HepG2 (cell line): ENCODE measurements around the gene CRYZ. TPM values are rescaled to one million over a fixed set of nuclear protein-coding genes. Genes with fewer than 3 reads are reported as not detected.

Experiments
- ATAC-seq: fragments of 200-7000 bp; cut with Tn5 transposase; 3 replicates; pipeline ENCODE4 v1.9.1; 2020; ENCODE audit warnings: mild to moderate bottlenecking, moderate library complexity
- BruUV-seq: library from RNA; stranded (reverse); fragments of 400-500 nt; replicated peaks from 2 replicates; lab custom pipeline; 2021; lab: Mats Ljungman, UMichigan
- CTCF ChIA-PET: fragments of 300-600 bp; formaldehyde crosslinking; extraction: SDS; loops from one replicate; lab custom pipeline; 2021; ENCODE audit warnings: low total read pairs, inconsistent platforms, low intra/inter-chr PET ratio; lab: Yijun Ruan, JAX
- POLR2A ChIA-PET: fragments of 350-600 bp; sonication (Branson Sonifier 250); formaldehyde crosslinking; loops from one replicate; lab custom pipeline; 2020; ENCODE audit warnings: antibody characterized with exemption, inconsistent platforms; lab: Yijun Ruan, JAX
- DNase-seq: peaks from one replicate; pipeline ENCODE4 v3.0.0-alpha.2; 2015; ENCODE audit warnings: low spot score
- FAIRE-seq: peaks from 3 replicates; lab custom pipeline; 2011; peaks lifted over from hg19 to GRCh38; lab: Jason Lieb, UNC
- H2AFZ ChIP-seq: one replicate; pipeline ENCODE4 v1.6.1; 2011; ENCODE audit warnings: low read length, inconsistent platforms
- H3K27ac ChIP-seq: fragments of 300-600 bp; 3 replicates; pipeline ENCODE4 v1.8.0; 2011; ENCODE audit warnings: mixed run types, mild to moderate bottlenecking, mixed read lengths, low read length, inconsistent platforms; ENCODE audit not compliant: insufficient read depth; ENCODE audit errors: extremely low read length
- H3K27me3 ChIP-seq, 2 experiments: fragments of 200-600 bp in 1 of 2; 2 replicates in 1 of 2; 3 replicates in 1 of 2; pipeline versions ENCODE4 v1.6.0 to v1.8.0; 2011; ENCODE audit warnings: low read length in 2 of 2, mild to moderate bottlenecking in 2 of 2, moderate library complexity in 2 of 2, inconsistent platforms in 1 of 2; ENCODE audit not compliant: insufficient read depth in 2 of 2, control insufficient read depth in 1 of 2
- H3K36me3 ChIP-seq, 2 experiments: fragments of 200-600 bp in 1 of 2; replicated peaks in 1 of 2; 2 replicates in 1 of 2; 3 replicates in 1 of 2; pipeline versions ENCODE4 v1.5.1 to v1.8.0; 2011; ENCODE audit warnings: low read length in 2 of 2, inconsistent platforms in 1 of 2; ENCODE audit not compliant: insufficient read depth in 2 of 2, control insufficient read depth in 1 of 2
- H3K4me1 ChIP-seq: 2 replicates; pipeline ENCODE4 v1.5.1; 2012; ENCODE audit warnings: low read length, inconsistent platforms; ENCODE audit not compliant: insufficient read depth
- H3K4me2 ChIP-seq: 2 replicates; pipeline ENCODE4 v1.6.0; 2011; ENCODE audit warnings: low read depth, low read length, inconsistent platforms
- H3K4me3 ChIP-seq, 3 experiments: fragments of 200-600 bp in 1 of 3; sonication (generic), shearing (Covaris generic) in 1 of 3; replicated peaks in 1 of 3; 2 replicates each; pipeline ENCODE4 v1.5.1; 2011 to 2016; ENCODE audit warnings: low read length in 3 of 3, inconsistent platforms in 2 of 3, low read depth in 2 of 3, mild to moderate bottlenecking in 2 of 3, control low read depth in 1 of 3, mixed read lengths in 1 of 3; ENCODE audit not compliant: insufficient read depth in 1 of 3
- H3K79me2 ChIP-seq: one replicate; pipeline ENCODE4 v1.6.1; 2011; ENCODE audit warnings: low read length, inconsistent platforms; ENCODE audit not compliant: insufficient read depth
- H3K9ac ChIP-seq: 2 replicates; pipeline ENCODE4 v1.6.0; 2011; ENCODE audit warnings: mild to moderate bottlenecking, low read depth, low read length, inconsistent platforms; ENCODE audit not compliant: insufficient read depth
- H3K9me3 ChIP-seq: 2 replicates; pipeline ENCODE4 v1.5.1; 2012; ENCODE audit warnings: mild to moderate bottlenecking, low read length
- H4K20me1 ChIP-seq: 2 replicates; pipeline ENCODE4 v1.6.0; 2011; ENCODE audit warnings: inconsistent platforms, mild to moderate bottlenecking, low read length, moderate library complexity; ENCODE audit not compliant: insufficient read depth
- ASH2L ChIP-seq: fragments of 300-600, 200-600 bp; sonication (generic); IDR thresholded peaks from 2 replicates; pipeline ENCODE4 v1.7.0; 2017; ENCODE audit warnings: low read depth, mild to moderate bottlenecking, moderate library complexity, mixed read lengths, low read length; ENCODE audit not compliant: insufficient read length
- FOXJ3 ChIP-seq: sonication (generic); formaldehyde crosslinking; IDR thresholded peaks from 2 replicates; pipeline ENCODE4 v1.4.0; 2020; ENCODE audit warnings: missing genetic modification reagents, mild to moderate bottlenecking, borderline replicate concordance
- KDM5A ChIP-seq: fragments of 200-600 bp; sonication (generic); IDR thresholded peaks from 2 replicates; pipeline ENCODE4 v1.7.0; 2018; ENCODE audit warnings: antibody characterized with exemption, mild to moderate bottlenecking, low read length, borderline replicate concordance
- SMC3 ChIP-seq: IDR thresholded peaks from 2 replicates; pipeline ENCODE4 v1.6.1; 2011; ENCODE audit warnings: low read length, improper control_type of control experiment
- STAG1 ChIP-seq: sonication (generic); formaldehyde crosslinking; IDR thresholded peaks from 2 replicates; pipeline ENCODE4 v1.4.0; 2020; ENCODE audit warnings: missing genetic modification reagents
- TEAD3 ChIP-seq: optimal IDR thresholded peaks from 2 replicates; pipeline ENCODE3; 2016; ENCODE audit warnings: borderline replicate concordance
- TGIF2 ChIP-seq: IDR thresholded peaks from 2 replicates; pipeline ENCODE4 v1.6.1; 2016; ENCODE audit warnings: control low read depth, missing compliant biosample characterization
- ZNF260 ChIP-seq: sonication (generic); formaldehyde crosslinking; IDR thresholded peaks from 2 replicates; pipeline ENCODE4 v1.4.0; 2020; ENCODE audit warnings: missing genetic modification reagents, low read depth, mild to moderate bottlenecking, borderline replicate concordance
- ZNF616 ChIP-seq: sonication (generic); formaldehyde crosslinking; IDR thresholded peaks from 2 replicates; pipeline ENCODE4 v1.5.0; 2020; ENCODE audit warnings: low read depth, mild to moderate bottlenecking, missing genetic modification reagents
- ZSCAN12 ChIP-seq: sonication (generic); formaldehyde crosslinking; IDR thresholded peaks from 2 replicates; pipeline ENCODE4 v1.9.0; 2021; ENCODE audit warnings: mild to moderate bottlenecking, missing genetic modification reagents
- WGBS: methylation state at CpG from one replicate; pipeline ENCODE4 v1.1.6; 2017; ENCODE audit warnings: low lambda C conversion rate; 5-methylcytosine and 5-hydroxymethylcytosine counted together
- in situ Hi-C: cut with HindIII; loops from 2 replicates; pipeline ENCODE4 v1.10.0; 2017; ENCODE audit warnings: low pct_unique_long_range_greater_than_20kb; ENCODE audit not compliant: extremely low pct_ligation_motif_present
- intact Hi-C: fragments of 100-400 bp; cut with micrococcal nuclease; formaldehyde crosslinking; loops from one replicate; pipeline ENCODE4 v1.10.0; 2022; ENCODE audit not compliant: unreplicated experiment
- polyA plus RNA-seq, 8 experiments: library from polyadenylated mRNA; depleted of rRNA in 3 of 8; stranded (reverse) in 7 of 8; unstranded in 1 of 8; fragments of >200 nt; fragmentation: Illumina TruSeq in 4 of 8; extraction: Trizol in 4 of 8; gene quantifications; 2 replicates each; pipeline versions ENCODE4 v1.2.1 to v1.2.3, GENCODE V29; 2011 to 2016; ENCODE audit warnings: low read depth in 4 of 8, missing spikeins in 1 of 8, mixed read lengths in 1 of 8; ENCODE audit not compliant: insufficient read depth in 1 of 8
- total RNA-seq, 5 experiments: library from RNA; depleted of rRNA; stranded (reverse); fragments of >200 nt; fragmentation: Illumina TruSeq; extraction: Trizol; gene quantifications; 2 replicates each; pipeline ENCODE4 v1.2.3, GENCODE V29; 2016; ENCODE audit warnings: low read depth in 1 of 5
- TF ChIP-seq, protein P1 (sequence below), 2 experiments: fragments of 450-650 bp in 1 of 2; sonication (generic) in 1 of 2; formaldehyde crosslinking; IDR thresholded peaks; 2 replicates each; pipeline versions ENCODE4 v1.5.0 to v1.8.0; 2020 to 2022; ENCODE audit warnings: mild to moderate bottlenecking in 1 of 2, missing genetic modification reagents in 1 of 2
- TF ChIP-seq, protein P2 (sequence below): sonication (generic); formaldehyde crosslinking; IDR thresholded peaks from 2 replicates; pipeline ENCODE4 v1.9.0; 2021; ENCODE audit warnings: missing genetic modification reagents, mild to moderate bottlenecking, borderline replicate concordance
- TF ChIP-seq, protein P3 (sequence below): IDR thresholded peaks from 2 replicates; pipeline ENCODE4 v1.6.1; 2012; ENCODE audit warnings: low read depth, low read length, improper control_type of control experiment
- TF ChIP-seq, protein P4 (sequence below): sonication (generic); formaldehyde crosslinking; IDR thresholded peaks from 2 replicates; pipeline ENCODE4 v1.5.0; 2020; ENCODE audit warnings: mild to moderate bottlenecking, missing genetic modification reagents, moderate library complexity

CRYZ gene
- total and polyA plus RNA-seq, 2 of the 13 experiments (the other 11 are each of a cell fraction or from before 2014, with no cell fraction given), result 115 to 211 TPM

DNA sequence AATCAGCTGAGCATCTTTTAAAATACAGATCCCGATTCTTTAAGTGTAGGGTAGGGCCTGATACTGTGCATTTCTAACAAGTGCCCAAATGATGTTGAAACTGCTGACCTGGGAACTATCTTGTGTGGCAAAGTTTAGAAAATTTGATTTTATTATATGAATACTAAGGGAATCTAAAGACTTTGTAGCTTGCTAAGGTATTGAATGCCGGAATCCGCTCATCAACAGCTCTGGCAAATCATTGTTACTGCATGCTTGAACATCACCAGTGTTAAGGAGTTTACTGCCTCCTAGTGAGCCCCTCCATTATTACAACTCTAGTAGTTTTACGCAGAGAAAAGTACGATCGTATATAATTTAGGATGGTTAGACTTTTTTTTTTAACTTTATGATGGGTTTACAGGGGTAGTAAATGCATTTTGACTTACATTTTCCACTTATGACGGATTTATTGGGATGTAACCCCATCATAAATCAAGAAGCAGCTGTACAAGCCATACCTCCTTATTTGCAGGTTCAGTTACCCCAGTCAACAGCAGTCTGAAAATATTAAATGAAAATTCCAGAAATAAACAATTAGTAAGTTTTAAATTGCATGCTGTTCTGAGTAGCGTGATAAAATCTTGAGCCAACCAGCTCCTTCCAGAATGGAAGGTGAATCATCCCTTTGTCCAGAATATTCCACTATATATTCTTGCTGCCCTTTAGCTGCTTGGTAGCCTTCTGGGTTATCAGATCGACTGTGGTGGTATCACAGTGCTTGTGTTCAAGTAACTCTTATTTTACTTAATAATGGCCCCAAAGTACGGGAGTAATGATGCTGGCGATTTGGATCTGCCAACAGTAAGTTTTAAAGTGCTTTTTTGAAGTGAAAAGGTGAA is 994 bp upstream of the CRYZ start:
- no TSS peak for BruUV-seq
- ChIA-PET POLR2A (interaction anchor here (1.6 to 2.6 kb wide), 3 partner anchors 10 to 44 kb away, joined by 4 to 10 read pairs (median 7); no protein-coding TSS in a partner anchor), CTCF (interaction anchor here (1.1 kb wide), 1 partner anchor 44 kb away, joined by 5 read pairs; no protein-coding TSS in a partner anchor)
- in situ Hi-C loops, result no loop called here
- H3K4me2 ChIP-seq, result peak overlapping the region; percentile 80
- intact Hi-C loops, result loop anchor here (1.0 to 5.0 kb wide), 2 partner anchors 45 to 537 kb away; partner anchors contain the start of genes FPGT and LRRIQ3
- 18% methylated on average over 11 of the region's 11 CpGs for WGBS
- H3K9ac ChIP-seq, result peak overlapping the region; percentile 96
- no peaks in the 10 kb centered on the region; a peak in 1 of 5 replicates for H3K27me3 ChIP-seq
- peak overlapping the region; percentile 88 to 97 (median 92) for H3K4me3 ChIP-seq
- peak overlapping the region; percentile 61 for H2AFZ ChIP-seq
- H3K79me2 ChIP-seq, result peaks cover 48% of the 10 kb centered on the region
- H3K4me1 ChIP-seq, result peaks cover 49% of the 10 kb centered on the region
- H3K36me3 ChIP-seq, result peaks cover 10 to 24% of the 10 kb centered on the region in 2 experiments; a peak in 4 of 5 replicates
- H4K20me1 ChIP-seq, result no peaks in the 10 kb centered on the region; the same call in 1 of the 2 replicates
- ATAC-seq (peak; percentile 53), FAIRE-seq (no peak), DNase-seq (peak; percentile 77)
- peak overlapping the region; percentile 98 for H3K27ac ChIP-seq
- H3K9me3 ChIP-seq, result no peaks in the 10 kb centered on the region
- TF ChIP-seq TGIF2 (CRISPR knock-in tag), result peak; percentile 41; the same call in 1 of the 2 replicates
- TF ChIP-seq, protein P1, sequence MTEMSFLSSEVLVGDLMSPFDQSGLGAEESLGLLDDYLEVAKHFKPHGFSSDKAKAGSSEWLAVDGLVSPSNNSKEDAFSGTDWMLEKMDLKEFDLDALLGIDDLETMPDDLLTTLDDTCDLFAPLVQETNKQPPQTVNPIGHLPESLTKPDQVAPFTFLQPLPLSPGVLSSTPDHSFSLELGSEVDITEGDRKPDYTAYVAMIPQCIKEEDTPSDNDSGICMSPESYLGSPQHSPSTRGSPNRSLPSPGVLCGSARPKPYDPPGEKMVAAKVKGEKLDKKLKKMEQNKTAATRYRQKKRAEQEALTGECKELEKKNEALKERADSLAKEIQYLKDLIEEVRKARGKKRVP (CRISPR knock-in tag; IDR thresholded peaks at IDR 0.05), result peak in 1 of 2 experiments; percentile 26; a peak in 1 of 4 replicates
- TF ChIP-seq, protein P2, sequence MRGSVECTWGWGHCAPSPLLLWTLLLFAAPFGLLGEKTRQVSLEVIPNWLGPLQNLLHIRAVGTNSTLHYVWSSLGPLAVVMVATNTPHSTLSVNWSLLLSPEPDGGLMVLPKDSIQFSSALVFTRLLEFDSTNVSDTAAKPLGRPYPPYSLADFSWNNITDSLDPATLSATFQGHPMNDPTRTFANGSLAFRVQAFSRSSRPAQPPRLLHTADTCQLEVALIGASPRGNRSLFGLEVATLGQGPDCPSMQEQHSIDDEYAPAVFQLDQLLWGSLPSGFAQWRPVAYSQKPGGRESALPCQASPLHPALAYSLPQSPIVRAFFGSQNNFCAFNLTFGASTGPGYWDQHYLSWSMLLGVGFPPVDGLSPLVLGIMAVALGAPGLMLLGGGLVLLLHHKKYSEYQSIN (CRISPR knock-in tag), result no peak
- TF ChIP-seq, protein P3, sequence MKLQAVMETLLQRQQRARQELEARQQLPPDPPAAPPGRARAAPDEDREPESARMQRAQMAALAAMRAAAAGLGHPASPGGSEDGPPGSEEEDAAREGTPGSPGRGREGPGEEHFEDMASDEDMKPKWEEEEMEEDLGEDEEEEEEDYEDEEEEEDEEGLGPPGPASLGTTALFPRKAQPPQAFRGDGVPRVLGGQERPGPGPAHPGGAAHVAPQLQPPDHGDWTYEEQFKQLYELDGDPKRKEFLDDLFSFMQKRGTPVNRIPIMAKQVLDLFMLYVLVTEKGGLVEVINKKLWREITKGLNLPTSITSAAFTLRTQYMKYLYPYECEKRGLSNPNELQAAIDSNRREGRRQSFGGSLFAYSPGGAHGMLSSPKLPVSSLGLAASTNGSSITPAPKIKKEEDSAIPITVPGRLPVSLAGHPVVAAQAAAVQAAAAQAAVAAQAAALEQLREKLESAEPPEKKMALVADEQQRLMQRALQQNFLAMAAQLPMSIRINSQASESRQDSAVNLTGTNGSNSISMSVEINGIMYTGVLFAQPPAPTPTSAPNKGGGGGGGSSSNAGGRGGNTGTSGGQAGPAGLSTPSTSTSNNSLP, result 0 out of 2 replicates have a peak, but pooled peaks have one; percentile 32
- no peak for TF ChIP-seq ZSCAN12 (CRISPR knock-in tag)
- TF ChIP-seq STAG1 (CRISPR knock-in tag), result peak; percentile 64
- TF ChIP-seq ASH2L, result peak; percentile 23
- peak; percentile 29 for TF ChIP-seq TEAD3 (CRISPR knock-in tag)
- peak; percentile 80 for TF ChIP-seq KDM5A
- TF ChIP-seq, protein P4, sequence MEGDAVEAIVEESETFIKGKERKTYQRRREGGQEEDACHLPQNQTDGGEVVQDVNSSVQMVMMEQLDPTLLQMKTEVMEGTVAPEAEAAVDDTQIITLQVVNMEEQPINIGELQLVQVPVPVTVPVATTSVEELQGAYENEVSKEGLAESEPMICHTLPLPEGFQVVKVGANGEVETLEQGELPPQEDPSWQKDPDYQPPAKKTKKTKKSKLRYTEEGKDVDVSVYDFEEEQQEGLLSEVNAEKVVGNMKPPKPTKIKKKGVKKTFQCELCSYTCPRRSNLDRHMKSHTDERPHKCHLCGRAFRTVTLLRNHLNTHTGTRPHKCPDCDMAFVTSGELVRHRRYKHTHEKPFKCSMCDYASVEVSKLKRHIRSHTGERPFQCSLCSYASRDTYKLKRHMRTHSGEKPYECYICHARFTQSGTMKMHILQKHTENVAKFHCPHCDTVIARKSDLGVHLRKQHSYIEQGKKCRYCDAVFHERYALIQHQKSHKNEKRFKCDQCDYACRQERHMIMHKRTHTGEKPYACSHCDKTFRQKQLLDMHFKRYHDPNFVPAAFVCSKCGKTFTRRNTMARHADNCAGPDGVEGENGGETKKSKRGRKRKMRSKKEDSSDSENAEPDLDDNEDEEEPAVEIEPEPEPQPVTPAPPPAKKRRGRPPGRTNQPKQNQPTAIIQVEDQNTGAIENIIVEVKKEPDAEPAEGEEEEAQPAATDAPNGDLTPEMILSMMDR (CRISPR knock-in tag), result peak; percentile 70
- no peak for TF ChIP-seq ZNF616 (CRISPR knock-in tag)
- no peak for TF ChIP-seq ZNF260 (CRISPR knock-in tag)
- peak; percentile 56 for TF ChIP-seq SMC3
- 0 out of 2 replicates have a peak, but pooled peaks have one; percentile 7 for TF ChIP-seq FOXJ3 (CRISPR knock-in tag)
